HG03520 (cell line): ENCODE data around the gene E4F1.

Source experiments
- ATAC-seq: cut with Tn5 transposase; IDR thresholded peaks from one replicate; pipeline ENCODE4 v1.9.1; 2021; ENCODE audit warnings: mild to moderate bottlenecking, moderate library complexity; ENCODE audit not compliant: unreplicated experiment

E4F1 gene, protein sequence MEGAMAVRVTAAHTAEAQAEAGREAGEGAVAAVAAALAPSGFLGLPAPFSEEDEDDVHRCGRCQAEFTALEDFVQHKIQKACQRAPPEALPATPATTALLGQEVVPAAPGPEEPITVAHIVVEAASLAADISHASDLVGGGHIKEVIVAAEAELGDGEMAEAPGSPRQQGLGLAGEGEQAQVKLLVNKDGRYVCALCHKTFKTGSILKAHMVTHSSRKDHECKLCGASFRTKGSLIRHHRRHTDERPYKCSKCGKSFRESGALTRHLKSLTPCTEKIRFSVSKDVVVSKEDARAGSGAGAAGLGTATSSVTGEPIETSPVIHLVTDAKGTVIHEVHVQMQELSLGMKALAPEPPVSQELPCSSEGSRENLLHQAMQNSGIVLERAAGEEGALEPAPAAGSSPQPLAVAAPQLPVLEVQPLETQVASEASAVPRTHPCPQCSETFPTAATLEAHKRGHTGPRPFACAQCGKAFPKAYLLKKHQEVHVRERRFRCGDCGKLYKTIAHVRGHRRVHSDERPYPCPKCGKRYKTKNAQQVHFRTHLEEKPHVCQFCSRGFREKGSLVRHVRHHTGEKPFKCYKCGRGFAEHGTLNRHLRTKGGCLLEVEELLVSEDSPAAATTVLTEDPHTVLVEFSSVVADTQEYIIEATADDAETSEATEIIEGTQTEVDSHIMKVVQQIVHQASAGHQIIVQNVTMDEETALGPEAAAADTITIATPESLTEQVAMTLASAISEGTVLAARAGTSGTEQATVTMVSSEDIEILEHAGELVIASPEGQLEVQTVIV

GRCh38 chr16:2223221-2223941 is at the start of gene E4F1:
Gene E4F1, plus strand, starts transcription at chr16:2223591. Its CDS starts 23 bp downstream, at chr16:2223614.
- peak; percentile 88 for ATAC-seq

- ATAC-seq: no peak
These were observed 49.5 kb upstream of the E4F1 start for GRCh38 chr16:2173916-2174315.

- no peak for ATAC-seq
These were observed 48.8 kb upstream of the E4F1 start for GRCh38 chr16:2174396-2175131.

GRCh38 chr16:2175454-2175853 is 47.9 kb upstream of the E4F1 start:
- ATAC-seq: no peak

GRCh38 chr16:2176047-2176446 is 47.3 kb upstream of the E4F1 start:
- ATAC-seq: no peak

DNA sequence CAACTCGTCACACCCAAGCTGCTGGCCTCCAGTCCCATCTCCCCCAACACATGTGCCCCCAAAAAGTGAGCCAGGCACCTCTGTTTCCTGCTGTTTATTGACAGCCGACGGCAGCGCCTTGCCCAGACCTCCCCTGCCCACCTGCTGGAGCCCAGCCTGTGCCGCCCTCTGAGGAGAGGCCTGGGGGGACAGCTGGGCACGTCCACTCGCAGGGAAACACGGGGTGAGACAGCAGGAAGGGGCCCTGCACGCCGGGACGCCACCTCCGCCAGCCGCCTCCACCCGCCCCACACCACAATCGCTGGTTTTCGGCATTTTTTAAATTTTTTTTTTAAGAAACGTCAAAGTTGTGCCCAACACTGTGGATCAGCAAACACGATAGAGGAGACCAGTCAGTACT is 46.3 kb upstream of the E4F1 start:
- ATAC-seq: no peak

DNA sequence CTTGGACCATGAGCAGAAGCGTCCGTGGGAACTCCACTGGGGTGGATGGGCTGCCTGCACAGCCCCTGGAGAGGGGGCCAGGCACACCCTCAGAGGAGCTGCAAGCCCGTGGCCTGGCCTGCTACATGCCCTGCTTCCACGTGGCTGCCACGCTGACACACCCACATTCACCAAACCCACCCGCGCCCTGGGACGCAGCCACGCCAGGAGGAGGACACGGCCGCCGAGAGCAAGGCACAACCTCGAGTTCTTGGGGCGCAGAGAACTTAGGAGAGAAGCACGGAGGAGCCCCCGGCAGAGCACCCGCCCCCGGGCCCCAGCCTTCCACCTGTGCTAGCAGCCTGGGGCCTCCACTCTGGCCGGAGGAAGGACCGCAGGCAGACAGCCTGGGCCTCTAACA is 45.8 kb upstream of the E4F1 start:
- ATAC-seq: no peak

DNA sequence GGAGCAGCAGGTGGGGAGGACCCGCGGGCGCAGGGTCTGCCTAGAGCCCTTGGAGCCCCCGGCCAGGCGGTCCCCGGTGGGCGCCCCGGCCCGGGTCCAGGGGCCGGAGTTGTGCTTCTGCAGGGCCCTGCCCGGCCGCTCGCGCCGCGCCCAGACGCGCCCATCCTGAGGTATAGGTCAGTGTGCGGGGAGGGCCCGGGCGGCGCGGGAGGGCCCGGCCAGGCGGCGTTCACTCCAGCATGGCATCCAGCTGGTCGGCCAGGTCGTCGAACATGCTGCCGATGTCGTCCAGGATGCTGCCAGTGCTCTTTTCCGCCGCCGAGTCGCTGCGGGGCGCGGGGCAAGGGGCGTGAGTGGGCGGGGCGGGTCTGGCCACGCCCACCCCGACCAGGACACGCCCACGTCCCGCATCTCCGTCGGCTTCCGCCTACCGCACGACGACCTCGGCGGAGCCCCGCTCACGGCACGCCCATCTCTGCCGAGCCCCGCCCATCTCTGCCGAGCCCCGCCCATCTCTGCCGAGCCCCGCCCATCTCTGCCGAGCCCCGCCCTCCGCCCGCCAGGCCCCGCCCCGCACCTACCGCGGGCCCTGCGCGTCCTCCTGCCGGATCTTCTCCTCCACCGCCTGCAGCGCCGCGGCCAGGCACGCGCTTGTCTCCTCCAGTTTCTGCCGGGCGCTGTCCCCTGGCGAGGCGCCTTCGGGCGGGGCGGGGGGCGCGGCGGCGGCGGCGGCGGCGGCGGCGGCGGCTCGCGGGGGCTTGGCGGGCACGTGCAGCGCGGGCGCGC is 44.9 kb upstream of the E4F1 start:
- ATAC-seq: no peak

- ATAC-seq: no peak
These were observed 44.3 kb upstream of the E4F1 start for GRCh38 chr16:2179107-2179501.

- no peak for ATAC-seq
These were observed 43.8 kb upstream of the E4F1 start for GRCh38 chr16:2179576-2179975.

DNA sequence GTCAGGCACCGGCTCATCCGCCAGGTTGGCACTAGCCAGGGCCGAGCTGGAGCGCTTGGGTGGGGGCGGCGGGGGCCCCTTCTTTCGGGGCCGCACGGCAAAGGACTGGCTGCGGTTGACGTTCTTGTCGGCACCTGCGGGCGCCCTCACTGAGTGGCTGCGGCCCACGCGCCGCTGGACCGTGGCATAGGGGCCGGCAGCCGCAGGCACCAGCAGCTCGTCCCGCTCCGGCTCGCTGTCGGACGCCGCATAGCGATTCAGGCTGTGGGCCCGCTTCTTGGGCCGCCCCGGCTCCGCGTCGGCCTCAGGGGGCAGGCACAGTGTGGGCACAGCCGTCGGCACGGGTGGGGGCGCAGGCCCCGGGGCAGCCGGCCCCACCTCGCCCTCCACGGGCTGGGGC is 42.9 kb upstream of the E4F1 start:
- no peak for ATAC-seq

DNA sequence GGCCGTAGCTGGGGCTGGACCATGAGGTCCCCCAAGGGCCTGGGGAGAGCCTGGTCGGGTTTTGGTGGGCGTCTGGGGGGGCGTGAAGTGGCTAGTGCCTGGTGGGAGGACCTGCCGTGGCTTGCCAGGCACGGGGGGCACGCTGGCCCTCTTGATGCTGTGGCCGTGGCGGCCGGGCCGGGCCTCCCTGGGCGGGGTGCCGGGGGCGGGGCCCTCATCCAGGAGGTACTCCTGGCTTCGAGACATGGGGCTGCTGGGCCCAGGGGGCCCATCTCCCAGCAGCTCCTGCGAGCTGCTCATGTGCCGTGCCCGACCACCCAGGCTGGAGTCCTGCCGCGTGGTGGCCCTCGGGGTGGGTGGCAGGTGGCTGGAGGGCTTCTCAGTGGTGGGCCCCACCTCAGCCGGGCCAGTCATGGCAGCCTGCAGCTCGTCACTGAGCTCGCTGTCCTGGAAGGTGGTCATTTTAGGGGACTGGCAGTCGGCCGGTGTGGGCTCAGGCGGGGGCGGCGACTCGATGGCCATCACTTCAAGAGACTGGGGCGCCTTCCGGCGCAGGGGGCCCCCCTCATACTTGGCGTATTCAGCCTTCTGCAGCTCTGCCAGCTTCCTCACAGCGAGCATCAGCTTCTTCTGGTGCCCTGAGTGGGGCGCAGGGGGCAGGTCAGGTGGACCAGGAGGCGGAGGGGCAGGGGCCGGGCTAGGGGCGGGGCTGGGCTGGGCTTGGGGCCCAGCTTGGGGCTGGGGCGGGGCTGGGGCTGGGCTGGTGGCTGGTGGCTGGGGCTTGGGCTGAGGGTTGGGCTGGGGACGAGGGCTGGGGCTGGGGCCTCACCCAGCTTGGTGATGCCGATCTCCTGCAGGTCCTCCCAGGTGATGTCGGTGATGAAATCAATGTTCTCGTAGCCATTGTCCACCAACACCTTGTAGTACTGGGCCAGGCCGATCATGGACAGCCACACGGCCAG is 42.1 kb upstream of the E4F1 start:
- no peak for ATAC-seq

DNA sequence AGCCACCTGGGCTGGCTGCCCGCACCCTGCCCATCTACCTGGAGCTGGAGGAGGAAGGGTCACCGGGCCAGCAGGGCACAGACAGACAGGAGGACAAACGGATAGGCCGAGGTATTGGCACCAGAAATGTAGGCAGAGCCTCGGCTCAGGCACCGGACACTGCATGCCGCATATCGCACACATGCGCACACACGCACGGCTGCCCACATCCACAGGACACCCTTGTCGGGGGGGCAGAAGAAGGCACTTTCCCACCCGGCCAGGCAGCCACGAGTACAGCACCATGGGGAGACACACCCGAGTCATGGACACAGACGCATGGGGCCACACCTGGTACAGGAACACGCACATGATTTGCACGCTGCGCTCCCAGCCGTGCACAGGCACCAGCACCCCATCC is 41.4 kb upstream of the E4F1 start:
- ATAC-seq: no peak

DNA sequence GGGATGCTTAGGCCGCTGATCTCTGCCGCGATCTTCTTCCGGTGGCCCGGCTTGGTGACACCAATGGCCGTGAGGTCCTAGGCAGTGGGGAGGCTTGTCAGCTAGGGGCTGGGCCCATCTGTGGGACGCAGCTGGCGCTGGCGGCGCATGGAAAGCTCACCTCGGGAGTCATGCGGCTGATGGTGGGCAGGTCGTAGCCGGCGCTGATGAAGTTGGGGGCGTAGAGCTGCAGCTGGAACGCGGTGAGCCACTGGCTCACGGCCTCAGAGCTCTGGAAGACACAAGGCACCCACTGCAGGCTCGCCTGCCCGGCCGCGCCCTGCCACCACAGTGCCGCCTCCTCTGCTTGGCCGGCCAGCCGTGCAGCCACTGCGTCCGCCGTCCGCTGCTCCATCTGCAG is 39.7 kb upstream of the E4F1 start:
- no peak for ATAC-seq

GRCh38 chr16:2184346-2184745 is 39.0 kb upstream of the E4F1 start:
- no peak for ATAC-seq

DNA sequence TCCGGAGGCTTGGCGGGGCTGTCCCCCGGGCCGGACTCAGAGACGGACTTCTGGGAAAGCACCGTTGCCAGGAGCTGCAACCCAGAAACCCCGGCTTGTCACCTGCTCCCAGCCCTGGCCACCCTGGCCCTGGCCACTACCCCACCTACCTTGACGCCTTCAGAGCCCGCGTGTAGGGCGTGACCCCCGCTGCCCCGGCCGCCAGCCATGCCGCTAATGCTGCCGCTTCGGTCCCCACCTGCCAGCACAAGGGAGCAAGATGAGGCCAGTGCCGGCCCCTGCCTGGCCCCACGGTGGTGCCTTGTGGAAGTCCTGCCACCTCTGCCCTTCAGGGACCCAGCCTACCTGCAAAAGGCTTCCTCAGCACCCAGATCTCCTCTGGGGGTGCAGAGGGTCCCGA is 38.4 kb upstream of the E4F1 start:
- no peak for ATAC-seq

GRCh38 chr16:2186064-2186463 is 37.3 kb upstream of the E4F1 start:
- no peak for ATAC-seq

GRCh38 chr16:2186505-2186904 is 36.9 kb upstream of the E4F1 start:
- ATAC-seq: no peak

- no peak for ATAC-seq
These were observed 36.2 kb upstream of the E4F1 start for GRCh38 chr16:2187212-2187611.
